Right lung (tissue), 10 donors: ENCODE results near the gene BANK1. TPM values are rescaled to one million over a fixed set of nuclear protein-coding genes. Genes with fewer than 3 reads are reported as not detected.

Source experiments
- DNase-seq, 2 donors: peaks; one replicate each; pipeline ENCODE4 v3.0.0-alpha.2; 2013
- long read RNA-seq, 8 donors: transcript quantifications; one replicate each; lab custom pipeline, GENCODE V29; 2026
- polyA plus RNA-seq, 5 donors: library from polyadenylated mRNA; unstranded; fragments of 120-200 nt; gene quantifications; one replicate each; pipeline versions ENCODE4 v1.2.1 to v1.2.3, GENCODE V29; 2013; ENCODE audit warnings: inconsistent platforms in 1 of 5, low replicate concordance in 1 of 5; ENCODE audit not compliant: insufficient read length in 5 of 5, insufficient read depth in 1 of 5

The BANK1 gene, protein sequence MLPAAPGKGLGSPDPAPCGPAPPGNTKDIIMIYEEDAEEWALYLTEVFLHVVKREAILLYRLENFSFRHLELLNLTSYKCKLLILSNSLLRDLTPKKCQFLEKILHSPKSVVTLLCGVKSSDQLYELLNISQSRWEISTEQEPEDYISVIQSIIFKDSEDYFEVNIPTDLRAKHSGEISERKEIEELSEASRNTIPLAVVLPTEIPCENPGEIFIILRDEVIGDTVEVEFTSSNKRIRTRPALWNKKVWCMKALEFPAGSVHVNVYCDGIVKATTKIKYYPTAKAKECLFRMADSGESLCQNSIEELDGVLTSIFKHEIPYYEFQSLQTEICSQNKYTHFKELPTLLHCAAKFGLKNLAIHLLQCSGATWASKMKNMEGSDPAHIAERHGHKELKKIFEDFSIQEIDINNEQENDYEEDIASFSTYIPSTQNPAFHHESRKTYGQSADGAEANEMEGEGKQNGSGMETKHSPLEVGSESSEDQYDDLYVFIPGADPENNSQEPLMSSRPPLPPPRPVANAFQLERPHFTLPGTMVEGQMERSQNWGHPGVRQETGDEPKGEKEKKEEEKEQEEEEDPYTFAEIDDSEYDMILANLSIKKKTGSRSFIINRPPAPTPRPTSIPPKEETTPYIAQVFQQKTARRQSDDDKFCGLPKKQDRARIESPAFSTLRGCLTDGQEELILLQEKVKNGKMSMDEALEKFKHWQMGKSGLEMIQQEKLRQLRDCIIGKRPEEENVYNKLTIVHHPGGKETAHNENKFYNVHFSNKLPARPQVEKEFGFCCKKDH
- polyA plus RNA-seq: 1 to 10 TPM; 1.8 to 2.6 (median 2.4) TPM
- long read RNA-seq, donor 1, partial matches to known transcripts: 5 of 5 reads
- long read RNA-seq, donor 1, other reads (novel, unspliced or antisense): 0 of 5 reads
- long read RNA-seq, donor 2: 0 reads
- long read RNA-seq, donor 3: 0 reads
- long read RNA-seq, donor 4: 0 reads
- long read RNA-seq, donor 5: 0 reads
- long read RNA-seq, donor 6: 0 reads
- long read RNA-seq, donor 7: 0 reads
- long read RNA-seq, donor 8: 0 reads

DNA sequence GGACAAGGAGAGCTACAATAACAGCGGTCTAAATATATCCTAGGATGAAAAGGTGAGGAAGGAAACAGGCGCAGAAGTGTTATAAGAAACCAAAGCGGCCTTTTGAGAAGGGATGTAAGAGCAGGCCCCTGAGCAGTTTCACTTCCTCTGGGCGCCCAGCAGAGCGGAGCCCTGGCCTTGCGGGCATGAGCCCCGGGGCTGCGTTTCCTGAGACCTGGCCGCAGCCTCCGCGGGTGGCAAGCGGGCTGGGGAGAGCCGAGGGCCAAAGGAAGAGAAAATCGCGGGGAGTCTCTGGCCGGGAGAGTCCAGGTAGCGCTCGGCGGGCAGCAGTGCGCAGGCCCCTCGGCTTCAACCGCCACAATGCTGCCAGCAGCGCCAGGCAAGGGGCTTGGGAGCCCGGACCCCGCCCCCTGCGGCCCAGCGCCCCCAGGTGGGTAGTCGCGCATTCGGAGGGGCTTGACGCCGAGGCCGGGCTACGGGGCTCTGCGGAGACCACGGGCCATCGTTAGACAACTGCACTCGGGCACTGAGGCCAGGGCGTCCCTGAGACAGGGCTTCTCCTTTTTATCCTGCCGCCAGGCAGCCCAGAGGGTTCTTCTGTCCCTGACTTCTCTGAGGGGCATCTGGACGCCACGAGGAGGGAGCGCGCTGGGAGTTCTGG, at the start of gene BANK1:
Gene BANK1, plus strand, starts transcription at position 210 of the 661 bp plus-strand sequence. Its CDS starts 151 bp downstream, at position 361.
- peak; percentile 33 to 44 for DNase-seq

DNA sequence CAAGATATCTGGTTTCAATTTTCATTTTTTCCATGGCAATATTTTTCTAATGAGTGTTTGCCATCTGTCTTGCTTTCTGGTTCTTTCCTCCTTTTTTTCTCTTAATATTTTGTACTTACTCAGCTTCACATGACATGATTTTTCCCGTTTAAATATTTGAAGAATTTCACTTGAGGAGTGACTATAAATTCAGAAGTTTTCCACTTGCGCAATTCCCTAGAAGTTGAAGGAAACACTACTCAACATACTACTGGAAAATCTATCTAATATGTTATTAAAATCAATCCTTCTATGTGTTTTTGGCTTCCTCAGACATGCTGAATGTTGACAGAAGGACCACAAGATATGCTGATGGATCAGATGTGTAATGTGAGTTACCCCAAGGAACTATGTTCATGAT, 36.8 kb upstream of the BANK1 start:
- no peak for DNase-seq

DNA sequence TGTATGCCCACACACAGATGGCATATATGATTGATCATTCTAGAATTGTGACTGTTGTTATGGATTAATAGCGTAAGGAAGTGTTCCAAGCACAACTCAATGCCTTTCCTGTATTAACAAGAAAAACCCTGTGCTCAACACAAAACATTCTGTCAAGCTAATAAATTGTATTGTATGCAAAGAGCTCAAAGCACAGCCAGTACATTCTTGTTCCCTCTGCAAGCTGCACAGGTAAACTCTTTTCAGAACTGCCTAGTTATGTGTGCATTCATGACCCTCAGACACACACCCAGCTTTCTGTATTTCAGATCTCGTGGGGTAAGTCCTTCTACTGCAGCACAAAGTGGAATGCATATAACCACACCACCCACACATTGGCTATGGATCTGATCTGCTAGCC, 34.3 kb upstream of the BANK1 start:
- DNase-seq: no peak

GRCh38 chr4:101761405-101761804, 29.1 kb upstream of the BANK1 start:
- DNase-seq: no peak

DNA sequence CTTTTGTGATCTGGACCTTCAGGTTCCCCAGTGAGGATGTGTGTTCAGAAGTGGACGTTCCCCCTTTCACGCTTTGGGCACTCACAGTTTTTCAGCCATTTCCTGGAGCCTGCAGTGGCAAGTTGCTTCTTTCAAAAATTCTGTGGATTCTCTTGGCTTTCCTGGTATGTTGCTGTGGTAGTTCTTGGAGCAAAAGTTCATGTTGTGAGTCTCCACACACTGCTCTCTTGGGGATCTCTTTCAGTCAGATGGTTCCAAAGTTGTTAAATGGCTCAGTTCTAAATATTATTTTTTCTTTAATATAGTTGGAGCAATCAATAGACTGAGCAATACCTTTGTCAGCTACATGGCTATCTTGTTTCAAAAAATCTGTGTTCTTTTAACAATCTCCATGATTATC, 28.5 kb upstream of the BANK1 start:
- DNase-seq: no peak

DNA sequence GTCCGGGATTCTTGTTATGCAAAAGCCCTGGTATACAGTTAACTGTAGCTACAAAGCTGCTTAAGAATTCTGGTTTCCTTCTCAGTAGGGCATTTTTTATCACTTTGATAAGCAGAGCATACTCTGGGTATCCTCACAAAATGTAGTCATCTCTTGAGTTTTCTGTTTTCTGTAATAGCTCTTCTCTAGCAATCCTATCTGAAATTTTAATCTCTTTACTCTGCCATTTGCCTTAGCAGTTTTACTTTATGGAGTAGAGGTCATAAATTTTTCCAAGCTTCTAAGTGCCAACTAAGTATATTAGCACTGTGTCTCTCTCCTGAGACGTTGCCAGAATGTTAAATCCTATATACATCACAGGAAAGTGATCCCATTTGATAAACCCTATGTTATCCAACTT, 28.0 kb upstream of the BANK1 start:
- DNase-seq: no peak

GRCh38 chr4:101763576-101763975, 27.0 kb upstream of the BANK1 start:
- no peak for DNase-seq

DNA sequence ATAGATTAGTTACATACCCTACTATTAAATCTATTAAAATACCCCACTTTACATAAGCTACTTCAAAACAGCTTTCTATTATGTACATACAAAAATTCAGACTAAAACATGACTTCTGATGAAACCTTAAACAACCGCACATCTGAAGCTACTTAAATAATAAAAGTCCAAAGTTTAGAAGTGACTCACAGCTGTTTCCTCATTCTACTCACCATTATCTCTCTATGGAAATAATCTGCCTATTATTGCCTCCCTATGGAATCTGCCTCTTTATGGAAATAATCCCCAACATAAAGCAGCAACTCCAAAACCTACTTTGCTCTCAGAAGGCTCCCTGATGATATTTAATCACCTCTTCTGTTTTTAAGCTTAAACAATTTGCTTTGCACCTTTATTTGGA, 15.7 kb upstream of the BANK1 start:
- DNase-seq: no peak

DNA sequence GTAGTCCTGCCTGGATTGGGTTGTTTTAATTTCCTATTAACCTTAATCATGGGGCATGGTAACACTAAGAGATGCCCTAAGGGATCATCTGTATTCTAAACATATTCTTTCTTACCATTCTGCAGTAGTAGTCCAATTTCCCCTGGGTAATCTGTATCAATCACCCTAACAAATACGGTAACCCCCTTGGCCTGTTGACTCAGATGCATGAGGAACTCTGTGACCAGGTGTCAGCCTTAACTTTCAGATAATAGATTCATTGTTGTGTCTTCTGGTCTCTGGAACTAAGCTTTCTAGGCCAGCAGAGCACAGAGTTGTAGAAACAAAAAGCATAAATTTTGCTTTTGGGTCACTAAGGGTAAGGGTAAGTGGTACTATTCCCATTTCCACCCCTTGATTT, 13.1 kb upstream of the BANK1 start:
- DNase-seq: no peak

GRCh38 chr4:101780284-101780683, 10.2 kb upstream of the BANK1 start:
- DNase-seq: no peak

DNA sequence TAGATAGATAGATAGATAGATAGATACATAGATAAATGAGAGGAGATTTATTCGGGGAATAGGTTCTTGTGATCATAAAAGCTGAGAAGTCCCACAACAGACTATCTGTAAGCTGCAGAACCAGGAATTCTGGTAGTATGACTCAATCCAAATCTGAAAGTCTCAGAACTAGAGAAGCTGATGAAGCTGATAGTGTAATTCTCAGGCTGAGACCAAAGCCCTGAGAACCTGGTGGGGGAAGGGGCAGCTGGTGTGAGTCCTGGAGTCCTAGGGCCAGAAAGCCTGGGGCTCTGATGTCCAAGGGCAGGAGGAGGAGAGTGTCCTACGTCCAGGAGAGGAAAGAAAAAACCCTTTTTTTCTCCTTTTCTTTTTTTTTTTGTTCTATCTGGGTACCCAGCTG, 8.0 kb upstream of the BANK1 start:
- no peak for DNase-seq

GRCh38 chr4:101784957-101785356, 5.6 kb upstream of the BANK1 start:
- no peak for DNase-seq

GRCh38 chr4:101785486-101785885, 5.0 kb upstream of the BANK1 start:
- DNase-seq: no peak

- no peak for DNase-seq
These were observed 2.7 kb upstream of the BANK1 start for GRCh38 chr4:101787701-101788316.

DNA sequence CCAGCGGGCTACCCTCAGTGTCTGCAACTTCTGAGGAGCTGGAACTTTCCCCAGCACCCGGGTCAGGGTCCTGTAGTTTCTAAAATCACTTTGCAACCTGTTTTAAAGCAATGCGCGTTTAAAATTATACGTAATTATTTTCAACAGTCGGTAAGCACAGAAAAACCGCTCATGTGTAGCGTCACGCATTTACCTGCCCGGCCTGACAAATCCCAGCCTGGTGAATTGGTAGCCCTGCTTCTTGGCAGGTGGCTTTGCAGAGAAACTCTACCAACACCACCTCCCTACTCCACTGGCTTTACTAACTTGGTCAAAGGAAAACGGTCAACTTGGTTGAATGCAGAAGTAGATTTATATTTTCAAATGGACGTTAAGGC, 640 bp downstream of the BANK1 start:
- DNase-seq: no peak

DNA sequence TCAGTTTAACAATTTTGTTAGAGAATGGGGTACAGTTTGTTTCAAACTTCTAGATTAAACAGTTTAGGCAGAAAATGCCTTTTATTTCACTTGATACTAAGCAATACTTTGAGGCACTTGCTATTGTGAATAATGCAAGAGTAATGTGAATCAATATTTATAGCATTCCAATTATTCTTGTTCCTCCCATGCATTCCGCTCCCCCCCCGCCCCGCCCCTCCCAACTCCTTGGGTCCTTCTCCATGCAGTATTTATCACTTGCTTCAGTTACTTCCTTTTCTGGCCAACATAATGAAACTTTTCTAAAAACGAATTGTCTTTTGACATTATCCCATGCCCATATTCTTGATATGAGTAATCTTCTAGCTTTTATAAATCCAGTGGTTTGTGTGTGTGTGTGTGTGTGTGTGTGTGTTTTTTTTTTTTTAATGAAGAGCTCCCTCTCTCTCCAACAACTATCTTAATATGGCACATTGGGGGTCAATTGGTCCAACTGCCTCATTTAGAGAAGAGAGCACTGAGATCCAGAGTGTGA, 1.6 kb downstream of the BANK1 start:
- DNase-seq: no peak

DNA sequence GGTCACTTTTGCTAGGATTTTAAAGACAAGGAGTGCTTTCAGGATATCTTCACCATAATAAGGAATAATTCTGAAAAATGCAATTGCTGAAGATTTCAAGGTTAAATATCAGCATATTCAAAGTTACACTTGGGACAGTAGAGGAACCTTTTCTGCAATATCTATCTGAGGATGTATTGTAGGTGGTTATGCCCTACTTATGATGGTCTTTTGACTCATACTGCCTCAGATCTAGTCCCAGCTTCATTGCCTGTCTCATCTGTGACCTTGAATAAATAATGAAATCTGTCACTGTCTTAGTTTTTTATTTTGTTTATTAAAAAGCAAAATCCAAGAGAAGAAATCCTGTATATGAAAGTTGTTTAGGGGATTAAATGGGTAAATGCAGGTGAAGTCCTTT, 2.9 kb downstream of the BANK1 start:
- no peak for DNase-seq

DNA sequence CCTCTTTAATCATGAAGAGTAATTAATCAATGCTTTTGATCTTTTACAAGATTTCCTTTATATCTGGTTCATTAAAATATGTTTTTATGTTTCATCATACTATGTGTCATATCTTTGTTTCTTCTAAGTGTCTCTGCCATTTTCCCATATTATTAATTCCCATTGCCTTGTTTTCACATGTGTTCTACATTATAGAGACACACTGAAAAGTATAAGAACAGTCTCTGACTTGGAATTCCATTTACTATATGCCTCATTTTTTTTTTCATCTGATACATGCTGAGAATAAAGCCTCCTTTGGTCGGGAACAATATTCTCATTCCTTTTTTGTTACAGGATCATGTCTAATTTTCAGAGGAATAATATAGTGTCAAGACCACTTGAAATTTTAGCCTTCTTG, 4.3 kb downstream of the BANK1 start:
- DNase-seq: no peak

DNA sequence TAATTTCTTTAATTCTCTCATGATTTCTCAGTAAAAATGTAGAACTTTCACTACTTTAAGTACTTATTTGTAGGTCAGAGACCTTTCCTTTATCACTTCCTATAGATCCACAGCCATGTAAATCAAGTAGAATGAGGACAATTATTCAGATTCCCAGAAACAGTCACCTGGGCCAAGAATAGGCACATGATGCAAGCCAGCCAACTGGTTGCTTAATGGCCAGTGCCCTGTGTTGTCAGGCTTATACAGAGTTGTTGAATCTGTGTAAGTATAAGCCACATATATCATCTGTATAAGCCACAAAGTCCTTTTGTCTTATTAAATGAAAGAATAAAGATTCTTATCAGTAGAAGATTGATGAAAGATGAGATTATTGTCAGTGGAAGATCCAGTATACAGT, 5.2 kb downstream of the BANK1 start:
- DNase-seq: no peak

GRCh38 chr4:101801958-101802357, 11.4 kb downstream of the BANK1 start:
- no peak for DNase-seq

DNA sequence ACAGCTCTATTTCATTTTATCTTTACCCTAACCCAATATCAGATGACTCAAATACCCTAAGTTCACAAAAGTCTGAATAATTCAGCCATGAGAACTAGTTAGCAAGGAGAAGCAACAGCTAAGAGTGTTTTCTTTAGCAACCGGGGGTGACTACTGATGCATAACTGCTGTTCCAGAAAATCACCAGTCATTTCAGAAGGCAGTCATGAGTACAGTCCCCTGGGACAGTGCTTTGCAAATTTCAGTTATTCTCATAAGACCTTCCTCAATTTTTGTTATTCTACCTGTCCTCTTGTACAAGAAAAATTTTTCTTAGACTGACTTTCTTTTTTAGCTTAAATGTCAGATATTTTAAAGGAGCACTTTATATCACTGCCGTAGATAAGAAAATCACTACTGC, 16.4 kb downstream of the BANK1 start:
- peak in 1 of 2 donors; percentile 5 for DNase-seq
